Stimulated activated CD4-positive, alpha-beta T cell treated with anti-CD3 and anti-CD28 coated beads, Interleukin-15, amount 100 ng/mL, for 48 hours (primary cell): ENCODE results near the gene PGBD5.
A peak's percentile ranks its signal among the peaks of the same experiment; 100 is the strongest.

Experiments
- DNase-seq, 2 donors: peaks; one replicate each; pipeline ENCODE4 v3.0.0-alpha.2; 2020; ENCODE audit warnings: low read depth in 2 of 2

Gene PGBD5

DNA sequence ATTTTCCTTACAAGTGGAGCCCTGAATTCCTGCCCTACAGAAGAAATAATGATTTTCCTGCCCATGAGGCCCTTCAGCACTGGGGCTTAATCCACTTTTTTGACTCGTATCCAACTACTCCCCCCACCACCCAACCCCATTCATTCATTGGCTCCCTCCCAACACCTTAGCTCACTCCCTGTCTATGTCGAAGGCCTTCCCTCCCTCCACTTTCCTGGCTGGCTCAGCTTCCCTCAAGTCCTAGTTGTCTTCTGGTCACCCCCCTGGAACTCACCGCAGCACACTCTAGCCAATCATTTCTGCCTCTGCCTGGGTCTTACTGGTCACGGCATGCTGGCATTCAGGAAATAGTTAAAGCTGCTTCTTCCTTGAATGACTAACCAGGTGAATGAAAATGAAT lies 118.9 kb downstream of the PGBD5 start:
- no peak for DNase-seq

DNA sequence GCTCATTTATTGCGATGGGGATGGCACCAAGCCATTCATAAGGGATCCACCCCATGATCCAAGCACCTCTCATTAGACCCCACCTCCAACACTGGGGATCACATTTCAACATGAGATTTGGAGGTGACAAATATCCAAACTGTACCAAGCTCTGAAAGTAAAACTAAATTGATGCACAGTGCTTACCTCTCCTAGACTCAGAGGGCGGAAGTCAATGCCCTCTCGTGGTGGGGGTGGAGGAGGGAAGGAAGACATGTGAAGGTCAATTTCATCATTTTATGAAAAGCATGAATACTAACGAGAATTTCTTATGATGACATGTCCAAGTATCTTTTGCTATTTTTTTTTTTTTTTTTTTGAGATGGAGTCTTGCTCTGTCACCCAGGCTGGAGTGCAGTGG lies 120.0 kb downstream of the PGBD5 start:
- peak; percentile 24 to 33 for DNase-seq

- DNase-seq, result no peak
These were observed 122.3 kb downstream of the PGBD5 start for GRCh38 chr1:230303822-230304221.

DNA sequence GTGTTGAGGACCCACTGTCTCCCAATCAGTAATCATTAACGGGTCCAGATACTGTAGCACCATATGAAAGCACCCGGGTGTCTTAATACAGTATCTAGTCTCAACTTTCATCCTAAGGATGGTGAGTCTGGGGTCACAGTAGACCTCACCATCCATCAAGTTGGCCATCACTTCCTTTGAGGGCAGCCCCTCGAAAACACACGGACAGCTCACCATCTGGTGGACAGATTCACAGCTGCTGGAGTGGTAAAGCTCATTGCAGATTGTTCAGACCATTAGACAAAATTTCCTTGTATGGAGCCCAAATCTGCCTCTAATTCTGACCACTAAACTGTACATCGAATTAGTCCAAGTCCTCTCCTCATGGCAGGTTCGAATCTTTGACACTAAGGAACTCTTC lies 123.1 kb downstream of the PGBD5 start:
- DNase-seq, result no peak

DNA sequence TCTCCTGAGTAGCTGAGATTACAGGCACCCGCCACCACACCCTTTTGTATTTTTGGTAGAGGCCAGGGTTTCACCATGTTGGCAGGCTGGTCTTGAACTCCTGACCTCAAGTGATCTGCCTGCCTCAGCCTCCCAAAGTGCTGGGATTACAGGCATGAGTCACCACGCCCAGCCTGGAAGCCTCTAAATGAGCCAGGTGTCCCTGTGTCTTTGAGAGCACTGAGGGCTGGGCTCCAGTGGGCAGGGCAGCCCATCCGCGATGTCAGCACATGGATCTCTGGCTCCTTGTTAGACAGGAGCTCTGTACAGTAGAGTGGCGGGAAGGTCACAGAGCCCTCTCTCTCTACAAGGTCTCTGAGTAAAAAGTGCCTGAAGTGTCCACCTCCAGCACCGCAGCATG lies 124.3 kb downstream of the PGBD5 start:
- DNase-seq, result no peak

- DNase-seq, result no peak
These were observed 124.8 kb downstream of the PGBD5 start for GRCh38 chr1:230301322-230301721.

DNA sequence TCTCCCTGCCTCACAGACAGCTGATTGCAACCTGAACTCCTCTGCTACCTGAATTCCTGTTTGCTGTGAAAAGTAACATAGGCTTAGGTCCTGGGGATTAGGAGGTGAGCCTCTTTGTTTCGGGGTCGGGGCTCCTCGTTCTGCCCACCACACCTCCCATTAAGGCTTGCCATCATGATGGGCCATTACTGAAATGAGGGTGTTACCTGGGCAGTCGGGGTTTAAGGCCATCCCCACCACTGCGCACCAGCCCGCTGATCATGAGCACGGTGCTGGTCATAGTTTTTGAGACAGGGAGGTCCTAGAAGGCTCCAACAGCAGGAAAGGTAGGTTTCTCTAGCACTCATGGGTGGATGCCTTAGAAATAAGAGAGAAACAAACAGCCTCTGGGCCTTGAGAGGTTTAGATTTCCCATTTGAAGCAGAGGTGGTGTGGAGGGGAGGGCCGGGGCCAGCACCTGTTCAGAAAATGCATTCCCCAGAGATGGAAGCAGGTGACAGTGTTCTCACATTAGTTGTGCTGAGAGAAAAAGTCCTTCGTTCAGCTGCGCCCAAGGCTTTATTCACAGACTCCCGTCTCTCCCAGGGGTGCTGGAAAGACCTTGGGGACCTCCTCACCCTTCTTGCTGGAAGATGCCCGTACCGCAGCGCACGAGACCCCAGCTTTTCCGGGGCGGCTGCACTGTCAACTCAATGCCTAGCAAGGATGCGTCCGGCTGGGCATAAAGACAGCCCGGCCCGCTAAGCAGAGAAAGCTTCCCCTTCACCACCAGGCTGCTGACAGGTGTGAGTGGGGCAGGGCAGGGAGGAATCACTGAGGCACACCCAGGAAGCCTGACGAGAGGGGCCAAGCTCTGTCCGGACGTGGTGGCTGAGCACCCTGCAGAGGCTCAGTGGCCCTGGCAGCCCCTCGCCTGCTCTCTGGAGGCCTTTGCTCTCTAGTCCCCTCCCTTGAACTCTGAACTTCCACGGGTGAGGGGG lies 125.5 kb downstream of the PGBD5 start:
- no peak for DNase-seq

GRCh38 chr1:230299191-230300006 lies 126.7 kb downstream of the PGBD5 start:
- DNase-seq, result no peak

DNA sequence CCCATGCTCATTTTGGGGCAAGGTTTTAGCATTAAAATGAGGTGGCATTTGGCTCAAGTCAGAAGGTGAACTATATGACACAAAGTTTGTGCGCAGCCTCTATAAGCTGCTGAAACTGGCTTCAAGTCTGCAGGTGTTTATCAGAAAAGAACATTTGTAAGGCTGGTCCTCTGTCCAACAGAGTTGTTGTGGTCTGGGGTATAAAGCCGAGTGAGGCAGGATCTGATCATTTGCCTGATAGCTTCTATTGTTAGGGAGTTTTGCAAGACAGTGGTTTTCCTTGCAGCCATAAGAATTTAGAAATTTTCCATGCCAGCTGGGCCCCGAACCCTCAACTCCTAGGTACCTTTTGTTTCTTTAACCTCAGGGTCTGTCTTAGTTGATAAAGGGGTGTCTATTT lies 130.8 kb downstream of the PGBD5 start:
- no peak for DNase-seq

DNA sequence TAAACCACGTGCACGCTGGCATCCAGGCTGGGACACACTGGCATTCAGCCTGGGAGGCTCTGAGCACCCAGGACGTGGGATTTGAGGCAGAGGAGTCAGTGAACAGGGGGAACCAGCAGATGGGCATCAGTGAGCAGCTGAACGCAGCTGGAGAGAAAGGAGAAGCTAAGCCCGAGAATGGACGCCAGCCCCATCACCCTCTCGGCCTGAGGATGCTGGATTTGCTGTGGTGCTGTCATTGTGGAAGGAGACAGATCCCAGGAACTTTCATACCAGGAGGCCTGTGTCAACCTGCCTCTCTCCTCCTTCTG lies 132.8 kb downstream of the PGBD5 start:
- no peak for DNase-seq

- no peak for DNase-seq
These were observed 133.3 kb downstream of the PGBD5 start for GRCh38 chr1:230292689-230293389.

DNA sequence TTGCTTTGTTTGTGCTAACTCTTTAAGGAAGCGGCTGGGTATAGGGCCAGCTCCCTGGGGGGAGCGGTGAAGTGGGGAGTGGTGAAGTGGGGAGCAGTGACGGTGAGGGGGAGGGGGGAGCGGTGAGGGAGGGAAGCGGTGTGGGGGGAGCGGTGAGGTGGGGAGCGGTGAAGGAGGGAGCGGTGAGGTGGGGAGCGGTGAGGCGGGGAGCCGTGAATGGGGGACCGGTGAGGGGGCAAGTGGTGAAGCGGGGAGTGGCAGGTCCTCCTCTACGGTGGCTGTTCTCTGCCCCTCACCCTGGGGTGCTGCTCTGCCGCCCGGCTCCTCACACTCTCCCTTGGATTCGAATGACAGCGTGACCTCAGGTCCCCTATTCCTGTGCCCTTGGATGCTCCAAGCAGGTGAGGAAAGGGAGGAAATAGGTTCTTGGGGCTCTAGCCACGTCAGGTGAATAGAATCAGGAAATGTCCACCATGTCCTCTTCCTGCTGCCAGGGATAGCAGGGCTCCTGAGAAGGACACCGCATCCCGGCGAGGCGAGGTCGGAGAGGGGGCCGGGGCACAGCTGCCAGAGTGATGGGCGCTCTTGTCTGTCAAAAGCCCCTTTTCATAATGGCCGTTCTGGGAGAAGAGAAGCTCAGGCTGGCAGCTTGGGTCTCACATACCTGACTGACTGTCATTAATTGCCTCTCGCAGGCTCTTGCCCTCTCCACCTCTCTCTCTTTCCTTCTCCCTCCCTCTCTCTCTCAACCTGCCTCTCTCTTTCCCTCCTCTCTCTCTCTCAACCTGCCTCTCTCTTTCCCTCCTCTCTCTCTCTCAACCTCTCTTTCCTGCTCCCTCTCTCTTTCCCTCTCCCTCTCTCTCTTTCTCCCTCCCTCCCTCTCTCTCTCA lies 134.2 kb downstream of the PGBD5 start:
- DNase-seq, result no peak

DNA sequence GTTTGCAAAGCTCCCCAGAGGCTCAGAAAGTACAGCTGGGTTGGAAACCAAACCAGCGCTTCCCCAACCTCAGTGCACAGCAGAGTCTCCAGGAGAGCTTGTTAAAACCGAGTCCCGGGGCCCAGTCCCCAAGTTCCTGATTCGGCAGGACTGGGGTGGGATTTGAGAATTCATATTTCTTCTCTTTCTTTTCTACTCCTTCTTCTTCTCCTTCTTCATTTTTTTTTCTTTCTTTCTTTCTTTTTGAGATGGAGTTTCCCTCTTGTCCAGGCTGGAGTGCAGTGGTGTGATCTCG lies 136.8 kb downstream of the PGBD5 start:
- no peak for DNase-seq

GRCh38 chr1:230288641-230289349 lies 137.3 kb downstream of the PGBD5 start:
- no peak for DNase-seq

DNA sequence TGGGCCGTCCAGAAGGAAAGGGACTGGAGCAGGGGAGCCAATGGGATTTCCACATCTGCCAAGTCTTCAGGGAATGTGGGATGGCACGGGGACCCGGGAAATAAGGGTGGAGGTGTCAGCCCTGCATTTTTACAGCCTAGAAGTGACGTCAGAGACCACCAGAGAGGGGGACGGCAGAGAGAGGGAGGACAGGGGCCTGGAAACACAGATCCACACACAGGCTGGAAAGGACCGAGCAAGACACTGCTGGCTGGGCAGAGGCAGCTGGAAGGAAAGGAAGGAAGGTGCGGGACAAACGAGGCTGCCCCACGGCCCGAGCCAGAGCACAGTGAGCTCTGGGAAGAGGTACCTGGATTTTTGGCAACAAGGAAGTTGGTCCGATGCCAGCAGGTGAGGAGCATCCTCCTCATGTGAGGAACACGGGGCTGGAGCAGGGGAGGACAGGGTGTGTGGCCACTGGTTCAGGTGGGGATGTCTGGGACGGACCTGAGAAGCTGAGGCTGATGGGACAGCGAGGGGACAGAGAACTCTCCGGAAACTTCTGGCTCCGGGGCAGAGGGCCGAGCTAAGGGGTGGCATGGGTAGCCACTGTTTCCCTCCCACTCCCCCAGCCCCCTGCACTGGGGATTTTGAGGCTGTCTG lies 138.3 kb downstream of the PGBD5 start:
- no peak for DNase-seq

DNA sequence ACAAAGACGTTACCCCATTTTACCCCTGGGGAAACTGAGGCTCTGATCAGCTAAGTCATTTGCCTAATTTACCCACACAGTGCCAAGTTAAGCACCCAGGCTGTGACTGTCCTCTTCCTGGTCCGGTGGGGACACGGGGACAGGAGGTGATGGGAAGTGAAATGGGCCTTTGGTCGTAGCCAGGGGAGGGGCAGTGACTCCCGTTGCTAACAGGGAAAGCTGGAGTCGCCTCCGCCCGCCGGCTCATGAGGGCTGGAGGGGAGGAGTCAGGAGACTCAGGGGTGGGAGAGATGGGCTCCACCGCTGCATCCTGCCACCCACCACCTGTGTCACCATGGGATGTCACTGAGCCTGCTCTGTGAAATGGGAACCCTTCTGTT lies 139.3 kb downstream of the PGBD5 start:
- no peak for DNase-seq

GRCh38 chr1:230286166-230286889 lies 139.8 kb downstream of the PGBD5 start:
- DNase-seq, result no peak

DNA sequence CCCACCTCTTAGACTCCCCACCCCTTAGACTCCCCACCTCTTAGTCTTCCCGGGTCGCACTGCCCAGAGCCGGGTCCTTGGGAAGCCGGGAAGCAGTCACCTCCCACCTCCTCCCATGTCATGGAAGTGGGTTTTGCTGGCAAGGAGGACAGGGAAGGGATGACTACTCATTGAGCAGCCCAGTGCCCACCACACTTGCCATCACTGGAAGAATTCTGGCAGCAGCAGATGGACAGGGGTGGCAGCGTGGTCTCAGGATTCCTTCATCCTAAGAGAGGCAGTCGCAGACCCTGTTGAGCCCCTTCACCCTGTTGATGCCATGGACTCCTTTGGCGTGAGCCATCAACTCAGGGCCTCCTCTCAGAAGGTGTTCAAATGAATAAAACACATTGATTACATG lies 140.8 kb downstream of the PGBD5 start:
- DNase-seq, result no peak

DNA sequence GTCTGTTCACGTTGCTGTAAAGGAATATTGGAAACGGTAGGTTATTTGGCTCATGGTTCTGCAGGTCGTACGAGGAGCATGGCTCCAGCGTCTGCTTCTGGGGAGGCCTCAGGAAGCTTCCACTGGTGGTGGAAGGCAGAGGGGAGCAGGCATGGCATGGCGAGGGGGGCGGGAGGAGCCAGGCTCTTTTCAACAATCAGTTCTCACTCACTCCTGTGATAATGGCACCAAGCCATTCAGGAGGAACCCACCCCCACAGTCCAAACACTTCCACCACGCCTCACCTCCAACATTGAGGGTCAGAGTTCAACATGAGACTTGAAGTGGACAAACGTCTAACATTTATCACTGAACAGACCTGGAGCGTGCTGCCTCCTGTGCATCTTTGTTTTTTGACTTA lies 141.2 kb downstream of the PGBD5 start:
- no peak for DNase-seq

DNA sequence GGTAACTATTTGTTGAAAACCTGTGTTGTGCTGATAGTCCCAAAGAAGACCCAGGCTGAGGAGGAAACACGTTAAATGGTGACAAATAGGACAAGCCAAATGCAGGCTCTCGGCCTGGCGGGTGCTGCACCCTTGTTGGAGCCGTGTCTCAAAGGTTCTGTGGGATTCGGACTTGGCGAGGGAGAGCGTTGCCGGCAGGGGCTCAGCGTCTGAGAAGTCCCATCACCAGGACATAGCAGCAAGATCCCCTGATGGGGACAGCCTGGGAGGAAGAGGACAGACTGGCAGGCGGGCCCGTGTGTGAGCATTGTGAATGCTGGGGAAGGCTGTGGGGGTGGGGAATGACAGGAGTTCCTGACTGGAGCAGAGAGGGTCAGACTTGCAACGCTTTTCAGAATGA lies 142.5 kb downstream of the PGBD5 start:
- DNase-seq, result no peak
